GM12874 (cell line): Measurements from ENCODE around the gene BAAT.

Experiments
- CTCF ChIP-seq: IDR thresholded peaks from 2 replicates; pipeline ENCODE4 v1.5.1; 2011; ENCODE audit warnings: low read depth, mild to moderate bottlenecking, control low read depth, low read length, moderate library complexity; ENCODE audit not compliant: insufficient read depth

The BAAT gene

GRCh38 chr9:101342595-101342994 lies 42.2 kb downstream of the BAAT start:
- no peak for TF ChIP-seq CTCF

- no peak for TF ChIP-seq CTCF
Observed at GRCh38 chr9:101341958-101342357, 42.8 kb downstream of the BAAT start.

GRCh38 chr9:101337237-101337636 lies 47.6 kb downstream of the BAAT start:
- no peak for TF ChIP-seq CTCF

GRCh38 chr9:101336091-101336490 lies 48.7 kb downstream of the BAAT start:
- no peak for TF ChIP-seq CTCF

- TF ChIP-seq CTCF: no peak
Observed at GRCh38 chr9:101333926-101334702, 50.7 kb downstream of the BAAT start.

- no peak for TF ChIP-seq CTCF
Observed at GRCh38 chr9:101333490-101333889, 51.3 kb downstream of the BAAT start.

GRCh38 chr9:101332362-101332761 lies 52.4 kb downstream of the BAAT start:
- no peak for TF ChIP-seq CTCF
